Measurements from ENCODE around the gene KLHL29.
A peak's percentile ranks its signal among the peaks of the same experiment; 100 is the strongest.
"Not testable (repeated sequence)": the region's sequence is repeated elsewhere in the genome, so short reads cannot be mapped to it uniquely, and the experiment has no call there.

The KLHL29 gene

DNA sequence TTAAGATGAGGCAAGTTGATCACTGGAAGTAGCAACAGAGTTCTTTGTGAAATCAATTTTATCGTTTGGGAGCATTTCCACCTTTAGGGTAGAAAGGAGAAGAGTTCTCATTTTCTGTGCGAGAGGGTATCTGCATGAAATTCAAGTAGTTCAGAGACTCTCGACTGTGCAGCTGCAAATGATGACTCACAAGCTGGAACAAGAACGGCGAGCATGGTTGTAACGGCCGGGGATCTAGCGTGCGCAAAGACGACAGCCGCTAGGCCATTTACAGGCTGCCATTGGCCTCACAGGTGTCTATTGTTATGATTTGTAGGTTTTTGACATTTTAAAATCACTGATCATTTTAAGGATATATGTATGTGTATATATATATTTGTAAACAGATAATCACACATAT lies 5.2 kb downstream of the KLHL29 start:
- H3K4me3 ChIP-seq (ENCODE audit: low read depth, low read length) = no peak overlapping the region
- no peak for DNase-seq (ENCODE audit: low read depth)
- TF ChIP-seq, protein P1, sequence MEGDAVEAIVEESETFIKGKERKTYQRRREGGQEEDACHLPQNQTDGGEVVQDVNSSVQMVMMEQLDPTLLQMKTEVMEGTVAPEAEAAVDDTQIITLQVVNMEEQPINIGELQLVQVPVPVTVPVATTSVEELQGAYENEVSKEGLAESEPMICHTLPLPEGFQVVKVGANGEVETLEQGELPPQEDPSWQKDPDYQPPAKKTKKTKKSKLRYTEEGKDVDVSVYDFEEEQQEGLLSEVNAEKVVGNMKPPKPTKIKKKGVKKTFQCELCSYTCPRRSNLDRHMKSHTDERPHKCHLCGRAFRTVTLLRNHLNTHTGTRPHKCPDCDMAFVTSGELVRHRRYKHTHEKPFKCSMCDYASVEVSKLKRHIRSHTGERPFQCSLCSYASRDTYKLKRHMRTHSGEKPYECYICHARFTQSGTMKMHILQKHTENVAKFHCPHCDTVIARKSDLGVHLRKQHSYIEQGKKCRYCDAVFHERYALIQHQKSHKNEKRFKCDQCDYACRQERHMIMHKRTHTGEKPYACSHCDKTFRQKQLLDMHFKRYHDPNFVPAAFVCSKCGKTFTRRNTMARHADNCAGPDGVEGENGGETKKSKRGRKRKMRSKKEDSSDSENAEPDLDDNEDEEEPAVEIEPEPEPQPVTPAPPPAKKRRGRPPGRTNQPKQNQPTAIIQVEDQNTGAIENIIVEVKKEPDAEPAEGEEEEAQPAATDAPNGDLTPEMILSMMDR (IDR thresholded peaks at IDR 0.05; ENCODE audit: low read depth, low read length, missing control alignments) = no peak

DNA sequence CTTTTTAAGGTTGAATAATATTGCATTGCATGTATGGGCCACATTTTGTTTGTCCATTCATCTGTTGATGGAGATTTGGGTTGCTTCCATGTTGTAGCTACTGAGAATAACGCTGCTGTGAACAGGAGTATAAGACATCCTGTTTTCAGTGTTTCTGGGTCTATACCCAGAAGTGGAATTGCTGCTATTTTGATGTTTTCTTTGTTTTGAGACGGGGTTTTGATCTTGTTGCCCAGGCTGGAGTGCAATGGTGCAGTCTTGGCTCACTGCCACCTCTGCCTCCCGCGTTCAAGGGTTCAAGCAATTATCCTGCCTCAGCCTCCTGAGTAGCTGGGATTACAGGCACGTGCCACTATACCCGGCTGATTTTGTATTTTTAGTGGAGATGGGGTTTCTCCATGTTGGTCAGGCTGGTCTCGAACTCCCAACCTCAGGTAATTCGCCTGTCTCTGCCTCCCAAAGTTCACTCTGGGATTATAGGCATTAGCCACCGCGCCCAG lies 6.3 kb downstream of the KLHL29 start:
- not testable (repeated sequence) for H3K4me3 ChIP-seq (ENCODE audit: low read depth, low read length); DNase-seq (ENCODE audit: low read depth)

DNA sequence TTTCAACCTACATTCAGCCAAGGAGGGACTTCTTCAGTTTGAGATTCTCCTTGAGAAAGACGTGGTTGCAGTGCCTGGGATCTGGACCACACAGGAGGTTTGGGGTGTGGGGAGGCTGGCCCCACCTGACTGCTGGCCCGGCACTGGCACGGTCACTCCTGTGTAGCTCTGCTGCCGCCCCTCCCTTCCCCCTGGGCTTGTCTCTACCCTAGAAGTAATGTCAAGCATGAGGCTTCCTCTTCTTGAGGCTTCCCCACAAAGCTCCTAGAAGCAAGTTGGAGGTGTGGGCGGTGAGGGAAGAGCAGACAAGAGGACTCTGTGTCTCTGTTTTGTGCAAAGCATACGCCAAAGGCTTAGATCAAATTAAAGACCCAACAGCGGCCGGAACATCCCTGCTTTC lies 8.7 kb downstream of the KLHL29 start:
- no peak for DNase-seq (ENCODE audit: low read depth)
- TF ChIP-seq, protein P1 (IDR thresholded peaks at IDR 0.05; ENCODE audit: low read depth, low read length, missing control alignments) = no peak
- H3K4me3 ChIP-seq (ENCODE audit: low read depth, low read length) = no peak overlapping the region

DNA sequence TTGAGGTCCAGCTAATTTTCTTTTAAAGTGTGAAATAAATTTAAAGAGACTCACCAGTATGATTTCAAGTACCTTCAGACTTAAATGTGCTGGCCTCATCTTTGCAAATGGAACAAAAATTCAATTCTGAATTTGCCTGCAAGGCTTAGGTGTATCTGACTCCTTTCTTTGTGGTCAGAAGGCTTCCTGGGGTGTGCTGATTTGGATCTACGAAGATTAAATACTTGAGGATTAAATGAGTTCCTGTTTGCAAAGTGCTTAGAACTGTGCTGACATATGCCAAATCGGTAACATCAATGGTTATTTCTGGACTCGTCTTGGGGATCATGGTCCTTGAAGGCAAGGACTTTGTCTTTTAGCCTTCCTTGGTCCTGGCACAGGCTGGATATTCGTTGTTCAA lies 9.7 kb downstream of the KLHL29 start:
- no peak for DNase-seq (ENCODE audit: low read depth)
- no peak overlapping the region for H3K4me3 ChIP-seq (ENCODE audit: low read depth, low read length)
- TF ChIP-seq, protein P1 (IDR thresholded peaks at IDR 0.05; ENCODE audit: low read depth, low read length, missing control alignments) = no peak

DNA sequence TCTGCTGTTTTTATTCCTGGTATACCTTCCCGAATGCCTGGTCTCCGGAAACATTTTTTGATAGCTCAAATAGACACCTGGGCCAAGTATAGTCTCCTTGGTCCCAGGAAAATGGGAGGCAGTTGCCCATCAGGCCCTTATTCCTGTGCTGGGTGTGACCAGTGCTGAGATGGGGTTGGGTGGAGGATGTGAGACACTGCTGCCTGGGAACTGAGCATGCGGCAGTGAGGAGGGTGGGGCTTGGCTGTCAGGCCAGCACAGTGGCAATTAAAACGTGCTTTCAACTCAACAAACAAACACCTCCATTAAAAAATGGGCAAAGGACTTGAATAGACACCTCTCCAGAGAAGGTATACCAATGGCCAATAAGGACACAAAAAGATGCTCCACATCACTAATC lies 12.5 kb downstream of the KLHL29 start:
- DNase-seq (ENCODE audit: low read depth) = no peak
- no peak overlapping the region for H3K4me3 ChIP-seq (ENCODE audit: low read depth, low read length)
- TF ChIP-seq, protein P1 (IDR thresholded peaks at IDR 0.05; ENCODE audit: low read depth, low read length, missing control alignments) = no peak

DNA sequence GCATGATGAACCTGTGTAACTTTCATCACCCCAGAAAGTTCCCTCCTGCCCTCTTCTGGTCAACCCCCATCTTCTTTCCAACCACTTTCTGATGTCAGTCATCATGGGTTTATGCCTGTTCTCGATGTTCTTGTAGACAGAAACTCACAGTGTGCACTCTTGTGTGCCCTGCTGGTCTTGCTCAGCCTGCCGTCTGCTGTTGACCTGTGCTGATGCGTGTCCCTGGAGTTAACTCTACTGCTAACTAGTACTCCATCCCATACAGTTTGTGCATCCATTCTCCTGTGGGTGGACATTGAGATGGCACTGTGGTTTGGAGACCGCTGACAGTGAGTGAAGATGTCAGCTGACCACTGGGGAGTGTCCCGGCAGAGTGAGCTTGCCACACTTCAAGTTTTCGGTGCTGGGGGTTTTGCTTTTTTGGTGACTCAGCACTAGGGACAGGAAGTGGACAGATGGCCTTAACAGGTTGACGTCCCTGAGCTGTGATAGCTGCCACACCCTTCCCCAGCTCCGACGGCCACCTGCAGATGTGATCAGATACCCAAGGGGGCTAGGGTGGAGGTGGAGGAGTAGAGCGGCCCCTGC lies 14.8 kb downstream of the KLHL29 start:
- no peak overlapping the region for H3K4me3 ChIP-seq (ENCODE audit: low read depth, low read length)
- DNase-seq (ENCODE audit: low read depth) = no peak
- TF ChIP-seq, protein P1 (IDR thresholded peaks at IDR 0.05; ENCODE audit: low read depth, low read length, missing control alignments) = peak; percentile 36

DNA sequence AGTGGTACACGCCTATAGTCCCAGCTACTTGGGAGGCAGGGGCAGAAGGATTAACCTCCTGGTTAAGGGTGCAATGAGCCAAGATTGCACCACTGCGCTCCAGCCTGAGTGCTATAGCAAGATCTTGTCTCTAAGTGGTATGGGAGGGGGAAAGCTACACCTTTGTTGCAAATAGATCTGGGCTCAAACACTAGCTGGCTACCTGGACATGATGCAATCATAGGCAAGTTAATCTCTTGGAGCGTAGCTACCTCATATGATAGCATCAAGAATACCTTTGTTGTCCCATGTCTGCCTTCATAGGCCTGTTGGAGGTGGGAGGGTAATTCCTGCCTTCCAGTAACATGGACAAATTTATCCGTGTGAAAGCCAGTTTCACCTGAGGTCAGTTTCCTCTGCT lies 15.7 kb downstream of the KLHL29 start:
- DNase-seq (ENCODE audit: low read depth) = no peak
- TF ChIP-seq, protein P1 (IDR thresholded peaks at IDR 0.05; ENCODE audit: low read depth, low read length, missing control alignments) = no peak
- no peak overlapping the region for H3K4me3 ChIP-seq (ENCODE audit: low read depth, low read length)
